GM13976 (cell line): Measurements from ENCODE around the gene NKX2-2.

Experiments
- DNase-seq: peaks from one replicate; pipeline ENCODE4 v3.0.0; 2012; ENCODE audit warnings: low spot score
- in situ Hi-C: fragments of 300-500 bp; cut with MboI; formaldehyde crosslinking; loops from one replicate; pipeline ENCODE4 v1.12.0; 2022; ENCODE audit warnings: low sequenced_read_pairs, mixed read lengths, inconsistent platforms; ENCODE audit not compliant: unreplicated experiment
- TF ChIP-seq, protein P1 (sequence below): IDR thresholded peaks from 2 replicates; pipeline ENCODE4 v1.5.1; 2012; ENCODE audit warnings: borderline replicate concordance, mild to moderate bottlenecking; ENCODE audit not compliant: insufficient read depth; ENCODE audit errors: extremely low read depth, missing control alignments, control extremely low read depth

Gene NKX2-2

DNA sequence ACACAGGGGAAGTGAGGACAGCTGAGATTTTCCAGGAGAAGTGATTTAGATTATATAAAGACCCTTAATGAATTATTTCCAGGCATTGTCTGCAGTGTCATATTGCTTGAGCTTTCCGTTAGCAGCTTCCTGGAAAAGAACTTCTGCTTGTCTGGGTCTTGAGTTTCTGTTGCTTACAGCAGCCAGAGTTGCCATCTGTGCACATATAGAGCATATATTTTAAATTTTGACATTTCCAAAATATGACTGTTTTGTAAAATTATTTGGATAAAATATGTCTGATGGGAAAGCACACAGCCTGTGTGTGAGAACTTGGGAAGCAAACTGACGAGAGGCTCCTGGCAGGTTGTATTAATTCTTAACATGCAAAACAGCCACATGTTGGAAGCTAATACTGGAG is 21.0 kb upstream of the NKX2-2 start:
- DNase-seq: no peak
- TF ChIP-seq, protein P1, sequence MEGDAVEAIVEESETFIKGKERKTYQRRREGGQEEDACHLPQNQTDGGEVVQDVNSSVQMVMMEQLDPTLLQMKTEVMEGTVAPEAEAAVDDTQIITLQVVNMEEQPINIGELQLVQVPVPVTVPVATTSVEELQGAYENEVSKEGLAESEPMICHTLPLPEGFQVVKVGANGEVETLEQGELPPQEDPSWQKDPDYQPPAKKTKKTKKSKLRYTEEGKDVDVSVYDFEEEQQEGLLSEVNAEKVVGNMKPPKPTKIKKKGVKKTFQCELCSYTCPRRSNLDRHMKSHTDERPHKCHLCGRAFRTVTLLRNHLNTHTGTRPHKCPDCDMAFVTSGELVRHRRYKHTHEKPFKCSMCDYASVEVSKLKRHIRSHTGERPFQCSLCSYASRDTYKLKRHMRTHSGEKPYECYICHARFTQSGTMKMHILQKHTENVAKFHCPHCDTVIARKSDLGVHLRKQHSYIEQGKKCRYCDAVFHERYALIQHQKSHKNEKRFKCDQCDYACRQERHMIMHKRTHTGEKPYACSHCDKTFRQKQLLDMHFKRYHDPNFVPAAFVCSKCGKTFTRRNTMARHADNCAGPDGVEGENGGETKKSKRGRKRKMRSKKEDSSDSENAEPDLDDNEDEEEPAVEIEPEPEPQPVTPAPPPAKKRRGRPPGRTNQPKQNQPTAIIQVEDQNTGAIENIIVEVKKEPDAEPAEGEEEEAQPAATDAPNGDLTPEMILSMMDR: no peak
- in situ Hi-C loops: no loop called here

DNA sequence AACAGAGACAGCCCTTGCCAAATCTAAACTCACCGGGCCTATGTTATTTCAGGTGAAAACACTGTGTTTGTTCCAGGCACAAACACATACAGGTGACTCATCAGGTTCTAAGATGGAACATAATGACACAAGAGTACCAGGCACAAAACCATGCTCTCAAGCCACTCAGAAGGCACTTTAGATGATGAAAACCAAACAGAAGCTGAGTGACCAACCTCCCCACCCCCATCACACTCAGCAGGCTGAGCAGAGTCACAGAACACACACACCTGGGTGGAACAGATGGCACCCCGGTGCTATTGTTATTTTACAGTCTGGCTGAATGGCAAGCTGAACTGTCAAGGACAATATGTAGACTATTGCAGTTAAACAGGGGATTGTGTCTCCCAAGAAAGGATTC is 20.6 kb upstream of the NKX2-2 start:
- TF ChIP-seq, protein P1: no peak
- in situ Hi-C loops: no loop called here
- DNase-seq: no peak

DNA sequence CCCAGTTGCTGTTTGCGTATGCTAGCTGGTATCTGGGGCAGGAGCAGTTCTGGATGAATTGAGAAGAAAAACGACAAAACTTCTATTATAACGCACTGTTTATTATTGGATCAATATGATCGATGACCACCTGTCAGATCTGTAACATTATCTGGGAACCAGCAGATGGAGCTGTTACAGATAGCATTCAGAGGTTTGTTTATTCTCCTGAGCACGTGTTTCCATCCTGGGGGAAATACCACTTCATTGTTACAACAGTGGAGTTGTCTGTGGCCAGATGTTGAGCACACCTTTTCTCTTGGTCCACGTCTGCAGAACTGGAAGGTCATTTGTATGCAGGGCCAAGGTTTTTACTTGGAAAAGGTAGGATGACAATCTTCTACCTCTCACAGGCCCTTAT is 16.0 kb upstream of the NKX2-2 start:
- TF ChIP-seq, protein P1: peak; percentile 39
- DNase-seq: peak; percentile 36
- in situ Hi-C loops: loop anchor here (5.0 kb wide), 1 partner anchor 42 kb away; no protein-coding TSS in a partner anchor

DNA sequence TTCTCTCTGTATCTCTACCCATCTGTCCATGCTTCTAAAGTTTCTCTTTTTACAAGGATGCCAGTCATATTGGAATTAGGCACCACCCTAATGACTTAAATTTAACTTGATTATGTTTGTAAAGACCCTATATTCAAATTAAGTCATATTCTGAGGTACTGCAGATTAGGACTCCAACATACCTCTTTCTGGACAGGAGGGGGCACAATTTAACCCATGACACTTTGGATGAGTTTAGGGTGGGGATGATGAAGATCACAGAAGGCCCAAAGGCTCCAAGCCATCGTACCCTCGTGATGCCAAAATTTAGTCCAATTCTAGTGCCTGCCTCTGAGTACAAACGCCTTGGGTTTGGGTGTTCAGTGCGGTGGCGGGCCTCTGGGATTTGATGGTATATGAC is 15.0 kb upstream of the NKX2-2 start:
- TF ChIP-seq, protein P1: no peak
- in situ Hi-C loops: loop anchor here (5.0 kb wide), 1 partner anchor 43 kb away; no protein-coding TSS in a partner anchor

DNA sequence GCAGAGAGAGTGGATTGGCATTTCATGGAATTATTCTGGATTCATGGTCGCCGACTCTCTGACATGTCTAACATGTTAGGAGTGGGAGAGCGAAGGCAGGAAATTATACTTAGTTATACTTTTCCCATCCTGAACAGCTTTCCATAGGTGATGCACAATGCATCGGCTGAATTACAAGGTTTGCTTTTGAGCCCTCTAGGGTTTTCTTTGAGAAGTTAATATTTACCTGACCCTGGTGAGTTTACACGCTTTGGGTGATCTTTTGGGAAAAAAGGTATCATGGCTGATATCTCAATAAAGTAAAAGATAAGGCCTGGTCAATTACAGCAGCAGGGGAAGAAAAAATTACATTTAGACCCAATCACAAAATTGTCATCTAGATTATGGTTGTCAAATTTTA is 14.0 kb upstream of the NKX2-2 start:
- DNase-seq: no peak
- TF ChIP-seq, protein P1: no peak
- in situ Hi-C loops: loop anchor here (5.0 kb wide), 1 partner anchor 44 kb away; no protein-coding TSS in a partner anchor

More for the DNA sequence above, 15.0 kb upstream of the NKX2-2 start:
- no peak for DNase-seq

DNA sequence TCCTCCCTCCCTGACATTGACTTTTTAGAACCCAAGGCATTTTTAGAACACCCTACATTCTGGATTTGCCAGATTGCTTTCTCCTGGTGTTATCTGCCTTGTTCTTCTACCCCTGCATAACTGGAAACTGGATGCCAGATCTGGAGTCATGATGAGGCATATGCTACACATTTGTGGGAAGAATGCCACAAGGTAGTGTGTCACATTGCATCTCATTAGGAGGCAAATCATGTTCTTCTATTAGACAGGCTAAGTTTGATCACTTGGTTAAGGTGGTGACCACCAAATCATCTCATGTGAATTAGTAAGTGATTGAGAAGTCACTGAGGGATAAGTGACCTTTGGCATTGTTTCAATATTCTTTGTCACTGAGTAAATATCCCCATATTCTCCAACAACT is 12.9 kb upstream of the NKX2-2 start:
- no peak for DNase-seq
- TF ChIP-seq, protein P1: no peak
- in situ Hi-C loops: loop anchor here (5.0 kb wide), 1 partner anchor 46 kb away; no protein-coding TSS in a partner anchor
